NCI-H1694 (cell line): Measurements from ENCODE around the gene NRP1.

Source experiments
- DNase-seq: peaks from one replicate; lab custom pipeline; 2025; lab: John Stamatoyannopoulos, UW

NRP1 gene

DNA sequence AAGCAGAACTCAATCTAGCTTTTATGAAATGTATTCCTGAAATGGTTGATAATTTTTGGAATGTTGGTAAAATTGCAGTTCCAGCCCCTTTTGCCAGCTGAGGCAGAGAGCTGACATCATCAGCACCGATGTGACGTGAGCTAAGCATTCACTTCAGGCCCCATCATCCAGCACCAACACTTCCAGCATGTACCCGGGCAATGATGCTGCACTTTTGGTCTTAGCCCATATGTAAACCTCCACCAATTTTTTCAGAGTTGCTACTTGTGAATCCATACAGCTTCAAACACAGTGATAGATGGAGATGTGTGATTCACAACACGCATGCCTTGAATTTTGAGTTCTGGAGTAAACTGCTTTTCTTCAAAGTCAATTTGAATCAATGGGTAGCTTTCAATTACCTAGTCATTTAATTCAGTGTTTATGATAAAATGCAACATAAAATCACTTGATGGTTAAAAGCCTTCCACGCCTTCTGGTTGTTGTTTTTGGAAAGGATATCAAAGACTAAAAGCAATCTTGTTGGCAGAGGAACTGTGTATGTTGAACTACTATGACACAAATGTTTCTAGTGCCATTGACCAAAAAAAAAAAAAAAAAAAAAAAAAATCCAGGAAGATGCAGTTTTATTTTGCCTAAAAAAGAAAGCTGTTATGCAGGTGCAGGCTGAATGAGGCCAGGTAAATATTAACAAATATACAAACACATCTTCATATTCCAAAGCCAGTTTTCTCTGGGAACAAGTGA lies 73.9 kb downstream of the NRP1 start:
- DNase-seq = no peak

GRCh38 chr10:33258967-33259366 lies 75.5 kb downstream of the NRP1 start:
- no peak for DNase-seq

GRCh38 chr10:33257439-33258080 lies 76.9 kb downstream of the NRP1 start:
- DNase-seq = peak; percentile 57

DNA sequence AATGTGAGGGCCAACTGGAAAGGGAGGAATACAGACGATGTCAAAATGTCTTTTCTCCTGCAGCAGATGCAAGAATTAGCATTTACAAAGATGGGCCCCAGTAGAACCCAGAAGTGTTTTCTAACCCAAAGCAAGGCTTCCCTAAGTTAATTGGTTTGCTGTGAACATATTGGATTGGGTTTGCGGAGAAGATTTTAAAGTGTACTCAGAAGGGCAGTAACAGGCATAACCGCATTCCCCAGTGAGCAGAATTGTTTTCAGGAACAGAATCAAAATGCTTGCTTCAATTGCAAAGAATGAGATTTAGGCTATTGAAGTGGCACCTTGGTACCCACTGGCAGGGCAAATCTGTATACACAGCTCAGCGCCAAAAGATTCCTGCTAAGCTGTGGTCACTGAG lies 78.0 kb downstream of the NRP1 start:
- no peak for DNase-seq

DNA sequence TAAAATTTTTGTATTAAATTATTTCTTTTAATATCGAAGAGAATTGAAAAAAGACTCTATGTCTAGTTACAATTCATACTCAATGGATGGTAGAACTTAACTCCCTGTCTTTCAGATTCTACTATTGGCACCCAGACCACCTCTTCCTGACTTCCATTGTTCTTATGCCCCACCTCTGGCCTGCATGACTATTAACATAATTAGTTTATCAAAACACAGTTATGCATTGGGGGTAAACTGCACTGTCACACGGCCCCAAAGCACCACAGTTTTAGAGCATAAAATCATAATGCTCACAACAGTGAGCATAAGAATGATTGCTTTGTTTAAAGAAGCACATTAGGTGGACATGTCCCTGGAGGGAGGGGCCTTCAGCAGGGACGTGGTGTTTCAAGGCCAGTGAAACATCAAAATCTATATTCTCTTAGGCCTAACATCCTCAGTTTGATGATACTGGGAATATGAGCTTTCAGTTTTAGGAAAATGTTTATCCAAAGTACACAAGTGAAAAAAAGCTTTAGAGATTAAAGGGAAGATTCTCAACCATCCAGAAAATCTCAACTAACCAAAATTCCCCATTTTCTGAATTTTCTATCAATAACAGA lies 79.8 kb downstream of the NRP1 start:
- DNase-seq = no peak

GRCh38 chr10:33253411-33253810 lies 81.1 kb downstream of the NRP1 start:
- no peak for DNase-seq

GRCh38 chr10:33252794-33253203 lies 81.7 kb downstream of the NRP1 start:
- no peak for DNase-seq

DNA sequence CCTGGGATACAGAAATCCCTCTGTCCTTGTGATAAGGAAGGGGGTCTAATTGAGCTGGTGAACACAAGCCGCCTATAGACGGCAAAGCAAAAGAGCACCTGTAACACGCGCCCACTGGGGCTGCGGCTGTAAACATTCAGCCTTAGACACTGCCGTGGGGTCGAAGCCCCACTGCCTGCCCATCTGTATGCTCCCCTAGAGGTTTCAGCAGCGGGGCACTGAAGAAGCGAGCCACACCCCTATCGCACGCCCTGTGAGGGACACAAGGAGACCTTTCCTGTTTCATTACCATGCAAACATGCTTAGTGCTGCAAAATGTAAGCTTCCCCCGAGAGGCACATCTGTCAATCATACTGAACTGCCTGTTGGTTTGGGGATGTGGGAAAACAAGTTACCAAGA lies 82.1 kb downstream of the NRP1 start:
- no peak for DNase-seq

DNA sequence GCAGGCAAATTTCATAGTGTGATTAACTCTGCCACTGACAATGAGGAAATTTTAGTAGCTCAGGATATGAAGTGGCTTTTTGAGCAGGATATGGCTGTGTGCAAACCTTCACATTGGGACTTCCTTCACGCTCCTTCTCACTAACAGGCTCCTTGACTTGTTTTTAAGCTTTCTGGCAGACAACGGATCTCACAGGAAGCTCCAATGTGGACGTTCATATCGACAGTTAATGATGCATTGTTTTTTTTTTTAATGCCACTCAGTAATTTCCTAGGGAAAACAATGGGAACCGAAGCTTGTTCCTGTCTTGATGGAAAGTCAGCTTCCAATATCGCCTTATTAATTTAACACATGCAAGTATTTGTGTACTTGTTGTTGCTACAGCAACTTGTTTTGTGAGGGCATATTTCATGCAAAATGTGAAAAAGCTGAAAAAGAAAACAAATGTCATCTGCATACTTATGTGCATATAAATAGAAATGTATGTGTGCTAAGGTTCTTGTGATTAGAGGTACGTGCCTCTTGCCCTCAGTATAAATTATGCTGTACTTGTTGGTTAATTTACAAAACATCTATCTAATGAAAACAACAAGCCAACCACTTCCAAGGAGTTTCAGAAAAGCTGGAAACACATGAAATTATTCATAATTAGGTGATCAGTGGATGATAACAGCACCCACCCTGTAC lies 84.7 kb downstream of the NRP1 start:
- no peak for DNase-seq

DNA sequence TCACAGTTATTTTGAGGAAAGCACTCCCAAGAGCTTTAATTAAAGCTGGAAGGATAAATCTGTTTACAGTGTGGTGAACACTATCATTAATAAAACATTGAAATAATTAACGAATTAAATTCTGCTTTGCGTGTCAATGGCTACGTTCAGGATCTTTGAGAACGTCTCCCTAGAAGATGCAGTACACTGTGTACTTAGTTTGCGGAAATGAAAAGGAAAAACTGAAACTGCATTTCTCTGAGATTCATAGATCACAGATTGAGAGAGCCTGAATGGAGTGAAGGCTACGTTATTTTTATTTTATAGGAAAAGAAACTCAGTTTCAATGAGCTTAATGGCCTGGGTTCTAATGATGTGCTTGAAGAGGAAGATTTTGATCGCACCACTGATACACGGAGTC lies 85.3 kb downstream of the NRP1 start:
- DNase-seq = no peak

GRCh38 chr10:33248638-33249037 lies 85.8 kb downstream of the NRP1 start:
- no peak for DNase-seq

GRCh38 chr10:33247221-33247922 lies 87.1 kb downstream of the NRP1 start:
- no peak for DNase-seq

DNA sequence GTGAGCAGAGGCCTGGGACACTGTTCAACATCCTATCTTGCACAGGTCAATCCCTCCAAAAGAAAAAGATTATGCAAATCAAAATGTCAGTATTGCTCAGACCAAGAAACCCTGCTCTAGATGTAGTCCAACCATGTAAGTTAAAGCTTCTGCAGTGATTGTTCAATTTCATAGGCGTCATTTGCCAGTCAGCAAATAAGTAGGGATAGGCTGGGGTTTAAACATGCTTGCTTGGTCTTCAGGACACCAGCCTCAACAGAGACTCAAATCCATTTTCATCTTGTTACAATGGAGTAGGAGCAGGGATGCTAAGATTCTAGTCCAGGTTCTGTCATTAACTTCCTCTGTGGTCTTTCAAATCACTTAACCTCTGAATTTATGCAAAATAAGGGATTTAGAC lies 89.1 kb downstream of the NRP1 start:
- no peak for DNase-seq

DNA sequence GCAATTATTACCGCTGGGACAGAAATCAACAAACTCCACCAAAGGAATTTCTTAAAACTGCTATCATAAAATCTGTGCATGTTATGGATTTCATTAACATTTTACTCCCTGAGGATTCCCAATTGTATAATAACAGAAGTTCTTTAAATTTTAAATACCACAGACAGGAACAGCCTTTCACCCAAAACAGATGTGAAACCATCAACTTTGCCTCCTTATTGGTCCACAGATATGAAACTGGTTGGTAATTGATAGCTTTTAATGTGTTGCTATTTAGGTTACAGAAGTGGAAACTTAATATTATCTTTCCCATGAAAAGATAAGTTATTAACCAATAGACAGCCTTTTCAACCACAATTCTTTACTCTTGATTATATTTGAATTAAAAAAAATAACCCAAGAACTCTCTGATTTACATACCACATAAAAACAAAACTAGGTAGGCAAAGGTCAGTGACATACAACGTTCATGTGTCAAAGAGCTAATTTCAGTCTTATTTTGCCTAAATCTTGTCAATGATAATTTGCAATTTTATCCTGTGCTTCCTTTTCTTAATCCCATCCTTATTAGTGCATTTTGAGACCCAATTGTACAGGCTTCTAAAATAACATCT lies 90.0 kb downstream of the NRP1 start:
- DNase-seq = no peak

GRCh38 chr10:33243703-33244102 lies 90.8 kb downstream of the NRP1 start:
- DNase-seq = no peak

DNA sequence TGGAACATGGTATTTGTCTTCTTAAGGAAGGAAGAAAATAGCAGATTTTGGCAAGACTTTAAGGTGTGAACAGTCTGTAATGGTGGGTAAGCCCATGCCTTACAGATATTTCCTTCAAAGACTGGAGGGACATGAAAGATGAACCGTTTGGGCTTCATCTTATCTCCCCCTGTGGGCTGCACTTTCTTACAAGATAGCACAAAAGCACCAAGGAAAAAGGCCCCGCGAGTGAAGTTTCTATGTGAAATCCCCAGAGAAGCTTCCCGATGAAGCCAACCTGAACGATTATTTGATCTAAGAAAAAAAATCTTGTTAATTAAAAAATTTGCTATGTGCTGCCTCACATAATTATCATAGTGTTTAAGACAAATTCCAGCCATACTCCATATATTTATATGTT lies 91.5 kb downstream of the NRP1 start:
- DNase-seq = no peak

DNA sequence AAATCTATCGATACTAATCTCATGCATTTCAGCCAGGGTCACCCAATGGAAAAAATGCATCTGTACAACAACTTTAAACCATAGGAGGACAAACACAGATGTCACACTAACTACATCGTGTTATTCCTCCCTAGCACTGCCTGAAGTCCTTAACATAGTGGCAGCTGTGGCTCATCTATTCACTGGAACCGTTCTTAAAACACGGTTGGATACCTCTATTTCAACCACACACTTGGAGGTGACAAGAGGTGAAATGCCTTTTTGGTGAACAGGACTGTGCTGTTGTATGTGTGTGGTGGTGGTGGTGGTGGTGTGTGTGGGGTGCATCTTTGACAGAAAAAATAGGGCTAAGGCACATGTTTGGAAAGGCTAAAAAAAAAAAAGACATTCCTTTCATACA lies 93.1 kb downstream of the NRP1 start:
- peak; percentile 30 for DNase-seq

- no peak for DNase-seq
Measured at GRCh38 chr10:33240931-33241330, 93.5 kb downstream of the NRP1 start.

GRCh38 chr10:33240258-33240657 lies 94.2 kb downstream of the NRP1 start:
- no peak for DNase-seq

GRCh38 chr10:33239257-33239656 lies 95.2 kb downstream of the NRP1 start:
- DNase-seq = no peak

DNA sequence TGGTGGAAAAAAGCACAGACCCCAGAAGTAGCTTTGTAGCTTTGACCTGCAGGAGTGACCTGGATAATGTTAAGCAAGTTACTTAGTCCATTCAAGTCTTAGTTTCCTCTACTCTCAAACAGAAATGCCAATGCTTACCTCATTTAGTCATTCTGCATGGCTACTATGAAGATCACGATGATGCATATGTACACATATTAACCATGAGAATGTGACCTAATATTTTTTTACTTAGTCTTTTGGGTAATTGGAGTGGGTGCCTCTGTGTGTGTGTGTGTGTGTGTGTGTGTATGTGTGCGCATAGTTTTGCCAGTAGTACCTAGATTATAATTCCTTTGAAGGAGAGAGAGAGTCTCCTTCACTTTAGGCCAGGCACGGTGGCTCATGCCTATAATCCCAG lies 95.8 kb downstream of the NRP1 start:
- DNase-seq = no peak
